ENCODE results near the gene UBR7. TPM values are rescaled to one million over a fixed set of nuclear protein-coding genes. Genes with fewer than 3 reads are reported as not detected.

The UBR7 gene
- total RNA-seq, 1 experiment from 2014 or later = 23.9 TPM

DNA sequence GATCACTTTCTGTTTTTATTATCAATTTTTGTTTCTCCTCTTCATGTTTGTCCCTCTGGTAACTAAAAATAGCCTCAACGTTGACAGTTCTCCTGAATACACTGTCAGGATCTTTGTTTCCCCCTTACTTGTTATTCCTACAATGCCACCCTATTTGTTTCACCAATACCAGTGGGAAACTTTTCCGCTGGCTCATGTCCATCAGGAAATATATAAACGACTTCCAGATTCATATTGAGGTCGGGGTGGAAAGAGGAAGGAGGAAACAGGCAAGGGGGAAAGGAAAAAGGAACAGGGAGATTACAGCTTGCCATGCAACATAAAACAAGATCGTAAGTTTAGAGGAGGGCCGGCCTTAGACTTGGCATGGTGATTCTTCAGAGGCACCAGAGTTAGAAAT lies 64.1 kb downstream of the UBR7 start:
- no peak overlapping the region for H3K9ac ChIP-seq (ENCODE audit: low read length)
- POLR2A ChIA-PET = no interaction called here
- TF ChIP-seq JUND (IDR thresholded peaks at IDR 0.05) (no peak), SIN3A (IDR thresholded peaks at IDR 0.05; ENCODE audit: low read depth) (no peak), ELF1 (IDR thresholded peaks at IDR 0.05; ENCODE audit: borderline replicate concordance, low read depth) (no peak), FOSL1 (IDR thresholded peaks at IDR 0.05; ENCODE audit: low read depth) (no peak), EZH2phosphoT487 (IDR thresholded peaks at IDR 0.05; ENCODE audit: borderline replicate concordance) (no peak), CEBPB (IDR thresholded peaks at IDR 0.05; ENCODE audit: low read depth) (no peak), POLR2A (IDR thresholded peaks at IDR 0.05; ENCODE audit: borderline replicate concordance, extremely low read depth, insufficient read depth, insufficient read length) (no peak), SRF (IDR thresholded peaks at IDR 0.05; ENCODE audit: low read depth) (no peak)
- TF ChIP-seq, protein P1, sequence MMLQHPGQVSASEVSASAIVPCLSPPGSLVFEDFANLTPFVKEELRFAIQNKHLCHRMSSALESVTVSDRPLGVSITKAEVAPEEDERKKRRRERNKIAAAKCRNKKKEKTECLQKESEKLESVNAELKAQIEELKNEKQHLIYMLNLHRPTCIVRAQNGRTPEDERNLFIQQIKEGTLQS (IDR thresholded peaks at IDR 0.05) = no peak
- TF ChIP-seq, protein P2, sequence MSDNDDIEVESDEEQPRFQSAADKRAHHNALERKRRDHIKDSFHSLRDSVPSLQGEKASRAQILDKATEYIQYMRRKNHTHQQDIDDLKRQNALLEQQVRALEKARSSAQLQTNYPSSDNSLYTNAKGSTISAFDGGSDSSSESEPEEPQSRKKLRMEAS (IDR thresholded peaks at IDR 0.05) = no peak
- intact Hi-C loops (cut with micrococcal nuclease) = no loop called here
- CTCF ChIA-PET = no interaction called here
- H3K4me1 ChIP-seq (ENCODE audit: control insufficient read depth in 1 of 2, insufficient read depth in 2 of 2, low read length in 2 of 2) = peaks cover 0 to 8% of the 10 kb centered on the region in 2 experiments; a peak in 1 of 4 replicates
- no peak for DNase-seq (ENCODE audit: low read depth, low spot score)
- no peak for ATAC-seq
- H3K4me3 ChIP-seq (replicated peaks in 1 of 2; ENCODE audit: low read depth in 1 of 2, low read length in 2 of 2) = no peak overlapping the region
- H3K27me3 ChIP-seq (ENCODE audit: insufficient read depth, low read length) = no peaks in the 10 kb centered on the region
- RAD21 ChIA-PET (ENCODE audit: low non-redundant PET in 1 of 2, low total read pairs in 2 of 2, uncharacterized antibody in 2 of 2, unreplicated experiment in 2 of 2) = no interaction called here
- no peak overlapping the region for H2AFZ ChIP-seq (ENCODE audit: low read depth, low read length, poor library complexity, severe bottlenecking)
- no peaks in the 10 kb centered on the region for H3K36me3 ChIP-seq (ENCODE audit: control insufficient read depth in 1 of 2, insufficient read depth in 2 of 2, low read length in 2 of 2)
- peaks cover 9% of the 10 kb centered on the region; the same call in 1 of the 2 replicates for H3K79me2 ChIP-seq (ENCODE audit: insufficient read depth, low read length)
- H3K4me2 ChIP-seq (ENCODE audit: low read length) = no peak overlapping the region
- H3K9me2 ChIP-seq (ENCODE audit: insufficient read depth) = no peaks in the 10 kb centered on the region
- H3K27ac ChIP-seq (ENCODE audit: low read depth, low read length) = no peak overlapping the region
- H4K20me1 ChIP-seq (ENCODE audit: insufficient read depth) = no peaks in the 10 kb centered on the region
- no TSS peak for BruUV-seq (replicated peaks)
- no peaks in the 10 kb centered on the region for H3K9me3 ChIP-seq (ENCODE audit: control insufficient read depth in 1 of 2, insufficient read depth in 1 of 2, low read depth in 1 of 2, low read length in 2 of 2)

DNA sequence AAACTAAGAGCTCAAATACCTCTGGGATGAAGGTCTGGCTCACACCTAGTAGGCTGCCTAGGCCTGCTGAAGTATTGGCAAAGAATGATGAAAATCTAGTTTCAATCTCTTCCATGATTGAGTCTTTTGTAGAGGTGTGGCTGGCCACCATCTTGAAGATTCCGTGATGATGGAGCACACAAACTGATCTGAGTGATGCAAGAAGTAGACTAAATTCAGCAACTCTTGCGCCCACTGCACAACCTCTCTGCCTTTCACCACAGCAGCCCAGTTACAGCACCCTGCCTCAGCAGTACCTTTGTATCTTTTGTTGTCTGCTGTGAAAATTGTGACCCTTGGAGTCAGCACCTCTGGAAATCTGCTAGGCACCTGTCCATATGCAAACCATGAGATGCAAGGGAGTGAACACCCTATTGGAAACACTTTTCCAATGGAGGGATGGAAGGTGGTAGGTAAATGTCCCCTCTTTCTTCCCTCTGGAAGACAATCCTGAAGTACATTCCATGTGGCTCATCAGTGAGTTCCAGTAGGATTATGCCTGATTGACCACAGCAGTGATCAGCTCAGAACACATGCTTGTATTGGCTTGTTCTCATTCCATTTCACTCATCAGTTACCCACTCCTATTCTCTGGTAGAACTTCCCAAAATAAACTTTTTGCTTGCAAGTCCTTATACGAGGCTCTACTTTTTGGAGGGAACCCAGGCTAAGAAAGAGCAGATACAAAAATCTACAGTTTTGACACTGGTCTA lies 67.2 kb downstream of the UBR7 start:
- RAD21 ChIA-PET (ENCODE audit: low non-redundant PET in 1 of 2, low total read pairs in 2 of 2, uncharacterized antibody in 2 of 2, unreplicated experiment in 2 of 2) = no interaction called here
- TF ChIP-seq RAD21 (IDR thresholded peaks at IDR 0.05; ENCODE audit: low read depth) = no peak
- no peak for TF ChIP-seq SRF (IDR thresholded peaks at IDR 0.05; ENCODE audit: low read depth)
- no peak for TF ChIP-seq POLR2A (IDR thresholded peaks at IDR 0.05; ENCODE audit: borderline replicate concordance, extremely low read depth, insufficient read depth, insufficient read length)
- TF ChIP-seq SP1 (IDR thresholded peaks at IDR 0.05; ENCODE audit: low read depth) = no peak
- TF ChIP-seq CEBPB (IDR thresholded peaks at IDR 0.05; ENCODE audit: low read depth) = no peak
- no peak for TF ChIP-seq ZFX (IDR thresholded peaks at IDR 0.05)
- Histone ChIP-seq H3K27ac (ENCODE audit: low read depth, low read length) (no peak overlapping the region), H3K4me2 (ENCODE audit: low read length) (no peak overlapping the region), H3K36me3 (ENCODE audit: control insufficient read depth in 1 of 2, insufficient read depth in 2 of 2, low read length in 2 of 2) (no peaks in the 10 kb centered on the region), H2AFZ (ENCODE audit: low read depth, low read length, poor library complexity, severe bottlenecking) (no peak overlapping the region), H3K4me3 (replicated peaks in 1 of 2; ENCODE audit: low read depth in 1 of 2, low read length in 2 of 2) (no peak overlapping the region), H3K27me3 (ENCODE audit: insufficient read depth, low read length) (no peaks in the 10 kb centered on the region), H3K9me2 (ENCODE audit: insufficient read depth) (no peaks in the 10 kb centered on the region), H3K79me2 (ENCODE audit: insufficient read depth, low read length) (peaks cover 2% of the 10 kb centered on the region; the same call in 1 of the 2 replicates), H3K9ac (ENCODE audit: low read length) (no peak overlapping the region), H3K4me1 (ENCODE audit: control insufficient read depth in 1 of 2, insufficient read depth in 2 of 2, low read length in 2 of 2) (peaks cover 5 to 14% of the 10 kb centered on the region in 2 experiments; a peak in 3 of 4 replicates), H4K20me1 (ENCODE audit: insufficient read depth) (no peaks in the 10 kb centered on the region), H3K9me3 (ENCODE audit: control insufficient read depth in 1 of 2, insufficient read depth in 1 of 2, low read depth in 1 of 2, low read length in 2 of 2) (no peaks in the 10 kb centered on the region)
- no TSS peak for BruUV-seq (replicated peaks)
- DNase-seq (ENCODE audit: low read depth, low spot score) = no peak
- ATAC-seq = no peak
- CTCF ChIA-PET = no interaction called here
- POLR2A ChIA-PET = no interaction called here
- intact Hi-C loops (cut with micrococcal nuclease) = no loop called here
